Central memory CD8-positive, alpha-beta T cell (primary cell): Measurements from ENCODE around the gene PTGES3L.
"Not testable (repeated sequence)": the region's sequence is repeated elsewhere in the genome, so short reads cannot be mapped to it uniquely, and the experiment has no call there.

ENCODE experiments used
- ATAC-seq: fragments of 150-1000 bp; cut with Tn5 transposase; replicated peaks from 2 replicates; pipeline ENCODE4 v1.10.0; 2022; ENCODE audit warnings: mild to moderate bottlenecking, moderate FRiP score, moderate number of reproducible peaks; ENCODE audit not compliant: poor library complexity, severe bottlenecking; ENCODE audit errors: extremely low read depth
- DNase-seq, 2 donors: peaks; one replicate each; pipeline ENCODE4 v3.0.0; 2021; ENCODE audit warnings: low spot score in 2 of 2
- H3K27ac Mint-ChIP-seq: one replicate; pipeline ENCODE4 v1.8.0; 2022; ENCODE audit warnings: low read depth, mild to moderate bottlenecking, moderate library complexity, mixed read lengths
- H3K27me3 Mint-ChIP-seq: one replicate; pipeline ENCODE4 v1.8.0; 2022; ENCODE audit warnings: mixed read lengths
- H3K36me3 Mint-ChIP-seq: one replicate; pipeline ENCODE4 v1.8.0; 2022; ENCODE audit warnings: mild to moderate bottlenecking, moderate library complexity, mixed read lengths; ENCODE audit not compliant: insufficient read depth
- H3K4me1 Mint-ChIP-seq: one replicate; pipeline ENCODE4 v1.8.0; 2022; ENCODE audit warnings: mixed read lengths
- H3K4me3 Mint-ChIP-seq: one replicate; pipeline ENCODE4 v1.8.0; 2022; ENCODE audit warnings: mild to moderate bottlenecking, moderate library complexity, mixed read lengths
- H3K9me3 Mint-ChIP-seq: one replicate; pipeline ENCODE4 v1.8.0; 2022; ENCODE audit warnings: mixed read lengths

PTGES3L gene

DNA sequence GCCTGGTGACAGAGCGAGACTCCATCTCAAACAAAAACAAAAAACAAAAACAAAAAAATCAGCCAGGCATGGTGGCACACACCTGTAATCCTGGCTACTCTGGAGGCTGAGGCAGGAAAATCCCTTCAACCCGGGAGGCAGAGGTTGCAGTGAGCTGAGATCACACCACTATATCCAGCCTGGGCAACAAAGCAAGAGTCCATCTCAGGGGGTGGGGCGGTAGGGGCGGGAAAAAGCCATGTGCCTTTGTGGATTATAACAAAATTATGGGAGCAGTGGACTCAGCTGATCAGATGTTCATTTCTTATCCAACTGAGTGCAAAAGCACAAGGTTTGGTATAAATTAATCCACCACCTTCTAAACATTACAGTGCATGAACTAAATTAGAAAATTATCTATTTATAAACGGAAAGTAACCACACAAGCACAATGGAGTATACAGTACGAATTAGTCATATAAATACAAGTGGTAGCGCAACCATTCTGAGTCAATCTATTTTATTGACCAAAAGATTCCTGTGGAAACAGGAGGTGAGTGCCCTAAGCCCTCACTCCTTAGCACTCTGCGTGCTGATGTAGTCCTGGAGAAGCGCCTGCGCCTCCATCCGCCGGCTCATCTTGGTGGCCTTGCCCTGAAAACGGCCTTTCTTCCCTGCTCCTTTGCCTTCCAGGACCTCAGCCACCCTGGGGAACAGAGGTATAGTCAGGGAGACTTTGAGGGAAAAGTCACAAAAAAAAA, 29.7 kb downstream of the PTGES3L start:
- ATAC-seq: no peak
- Mint-ChIP-seq H3K27ac (no peak overlapping the region), H3K36me3 (peaks cover 39% of the 10 kb centered on the region), H3K4me3 (no peak overlapping the region), H3K27me3 (no peaks in the 10 kb centered on the region), H3K4me1 (no peaks in the 10 kb centered on the region), H3K9me3 (no peaks in the 10 kb centered on the region)
- DNase-seq: no peak

DNA sequence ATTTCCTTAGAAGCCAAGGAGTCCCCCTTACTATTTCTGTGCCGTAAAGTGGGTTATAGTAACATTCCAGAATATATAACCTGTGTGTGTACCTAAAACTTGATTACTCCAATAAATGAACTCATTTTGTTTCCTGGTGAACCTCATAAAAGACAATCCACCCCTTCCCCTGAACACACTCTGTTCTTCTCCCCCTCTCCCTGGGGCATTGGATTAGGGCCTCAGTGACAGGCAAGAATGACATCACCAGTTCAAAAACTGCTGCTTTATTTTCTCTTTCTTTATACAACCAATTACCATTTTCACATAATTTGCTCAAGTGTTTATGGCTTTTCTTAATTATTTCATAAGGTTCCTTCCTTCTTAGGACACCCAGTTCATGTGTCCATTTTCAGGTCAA, 33.1 kb downstream of the PTGES3L start:
- H3K27ac Mint-ChIP-seq: no peak overlapping the region
- no peaks in the 10 kb centered on the region for H3K9me3 Mint-ChIP-seq
- DNase-seq: no peak
- peaks cover 25% of the 10 kb centered on the region for H3K36me3 Mint-ChIP-seq
- no peaks in the 10 kb centered on the region for H3K27me3 Mint-ChIP-seq
- no peaks in the 10 kb centered on the region for H3K4me1 Mint-ChIP-seq
- no peak for ATAC-seq
- H3K4me3 Mint-ChIP-seq: no peak overlapping the region

DNA sequence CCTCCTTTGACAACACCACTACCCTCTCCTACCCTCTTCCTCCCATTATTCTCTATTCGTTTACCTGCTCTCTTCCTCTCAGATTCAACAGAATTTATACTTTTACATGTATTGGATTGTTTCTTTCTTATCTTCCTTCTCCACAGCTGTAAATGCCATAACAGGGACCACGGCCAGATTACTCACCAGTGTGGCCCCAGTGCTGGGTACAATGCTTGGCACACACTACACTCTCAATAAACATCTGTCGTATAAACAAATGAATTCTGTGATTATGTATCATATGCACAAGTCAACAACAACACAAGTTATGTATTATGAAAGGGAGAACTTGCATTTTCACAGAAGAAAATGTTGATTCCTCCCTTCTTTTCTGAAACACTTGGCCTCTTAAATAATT, 35.7 kb downstream of the PTGES3L start:
- no peak for ATAC-seq

GRCh38 chr17:42937712-42938596, 41.9 kb downstream of the PTGES3L start:
- Mint-ChIP-seq H3K27me3 (peaks cover 14% of the 10 kb centered on the region), H3K9me3 (no peaks in the 10 kb centered on the region), H3K36me3 (no peaks in the 10 kb centered on the region), H3K4me3 (no peak overlapping the region), H3K4me1 (no peaks in the 10 kb centered on the region), H3K27ac (no peak overlapping the region)
- DNase-seq (no peak), ATAC-seq (no peak)

More for the DNA sequence above, 35.7 kb downstream of the PTGES3L start:
- no peaks in the 10 kb centered on the region for H3K4me1 Mint-ChIP-seq
- DNase-seq: no peak
- H3K36me3 Mint-ChIP-seq: peaks cover 11% of the 10 kb centered on the region
- H3K27me3 Mint-ChIP-seq: no peaks in the 10 kb centered on the region
- no peak overlapping the region for H3K4me3 Mint-ChIP-seq
- no peaks in the 10 kb centered on the region for H3K9me3 Mint-ChIP-seq
- no peak overlapping the region for H3K27ac Mint-ChIP-seq

DNA sequence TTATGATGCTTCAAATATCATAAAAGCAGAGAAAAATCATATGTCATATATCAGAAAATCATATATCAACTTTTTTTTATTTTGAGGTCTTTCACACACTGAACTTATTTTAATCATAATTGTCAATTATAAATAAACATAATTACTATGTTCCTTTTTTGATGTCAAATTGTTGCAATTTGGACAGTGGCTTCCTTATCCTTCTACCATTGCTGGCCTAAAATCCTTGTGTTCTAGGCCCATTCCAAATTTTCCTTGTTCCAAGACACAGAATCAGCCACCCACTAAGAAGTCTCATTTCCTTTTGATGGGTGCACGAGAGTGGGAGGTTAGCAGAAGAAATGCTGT, 50.4 kb downstream of the PTGES3L start:
- H3K36me3 Mint-ChIP-seq: no peaks in the 10 kb centered on the region
- H3K4me3 Mint-ChIP-seq: no peak overlapping the region
- H3K27ac Mint-ChIP-seq: no peak overlapping the region
- H3K27me3 Mint-ChIP-seq: peaks cover 23% of the 10 kb centered on the region
- ATAC-seq (no peak), DNase-seq (no peak)
- H3K9me3 Mint-ChIP-seq: no peaks in the 10 kb centered on the region
- no peaks in the 10 kb centered on the region for H3K4me1 Mint-ChIP-seq

DNA sequence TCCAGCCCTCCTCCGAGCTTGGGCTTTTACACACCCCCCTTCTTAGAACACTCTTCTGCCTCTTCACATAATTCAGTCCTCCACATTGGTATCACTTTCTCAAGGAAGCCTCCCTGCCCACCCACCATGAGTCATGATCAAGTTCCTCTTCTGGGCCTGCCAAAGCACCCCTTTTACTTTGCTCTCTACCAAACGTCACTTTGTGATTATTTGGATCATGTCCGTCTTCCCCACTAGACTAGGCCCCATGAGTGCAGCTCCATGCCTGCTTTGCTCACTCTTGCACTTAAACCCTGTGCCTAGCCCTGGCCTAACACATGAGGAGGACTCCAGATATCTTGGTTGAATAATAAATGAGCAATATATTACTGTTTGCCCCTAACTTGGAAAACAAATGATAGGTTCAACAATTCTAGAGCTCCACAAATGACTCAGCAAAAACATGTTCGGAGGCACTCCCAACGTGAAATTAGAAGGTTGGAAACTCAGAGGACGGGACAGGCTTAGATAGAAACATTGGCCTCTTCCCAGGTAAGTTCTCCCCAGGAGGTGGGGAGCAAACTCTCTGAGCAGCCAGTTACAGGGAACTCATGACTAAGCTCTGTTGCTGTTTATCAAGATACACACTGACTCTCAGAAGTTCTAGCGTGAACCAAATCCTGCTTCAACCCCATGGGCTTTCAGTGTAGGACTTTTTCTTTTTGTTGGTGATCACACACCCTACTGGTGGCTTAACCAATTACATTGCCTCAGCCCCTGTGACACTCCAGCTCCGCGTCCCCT, 51.0 kb downstream of the PTGES3L start:
- peaks cover 17% of the 10 kb centered on the region for H3K27me3 Mint-ChIP-seq
- DNase-seq: no peak
- H3K9me3 Mint-ChIP-seq: no peaks in the 10 kb centered on the region
- H3K4me1 Mint-ChIP-seq: no peaks in the 10 kb centered on the region
- H3K36me3 Mint-ChIP-seq: no peaks in the 10 kb centered on the region
- ATAC-seq: peak; percentile 36
- no peak overlapping the region for H3K27ac Mint-ChIP-seq
- H3K4me3 Mint-ChIP-seq: no peak overlapping the region

- Mint-ChIP-seq H3K36me3 (no peaks in the 10 kb centered on the region), H3K27ac (no peak overlapping the region), H3K9me3 (no peaks in the 10 kb centered on the region), H3K4me1 (no peaks in the 10 kb centered on the region), H3K27me3 (peaks cover 44% of the 10 kb centered on the region), H3K4me3 (no peak overlapping the region)
- no peak for ATAC-seq
- no peak for DNase-seq
These were observed 55.0 kb downstream of the PTGES3L start for GRCh38 chr17:42924891-42925290.

DNA sequence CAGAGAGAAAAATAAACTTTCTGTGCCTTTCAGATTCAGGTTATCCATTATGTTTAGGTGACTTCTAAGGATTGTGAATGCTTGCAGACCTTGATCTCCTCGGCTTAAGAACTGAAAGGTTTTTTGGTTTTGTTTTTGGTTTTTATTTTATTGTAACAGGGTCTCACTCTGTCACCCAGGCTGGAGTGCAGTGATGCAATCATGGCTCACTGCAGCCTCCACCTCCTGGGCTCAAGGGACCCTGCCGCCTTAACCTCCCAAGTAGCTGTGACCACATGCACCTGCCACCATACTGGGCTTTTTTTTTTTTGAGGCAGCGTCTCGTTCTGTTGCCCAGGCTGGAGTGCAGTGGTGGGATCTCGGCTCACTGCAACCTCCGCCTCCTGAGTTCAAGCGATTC, 56.4 kb downstream of the PTGES3L start:
- H3K27me3 Mint-ChIP-seq: peaks cover 44% of the 10 kb centered on the region
- H3K9me3 Mint-ChIP-seq, H3K27ac Mint-ChIP-seq, H3K36me3 Mint-ChIP-seq, ATAC-seq, H3K4me3 Mint-ChIP-seq, H3K4me1 Mint-ChIP-seq, DNase-seq: not testable (repeated sequence)

GRCh38 chr17:42922294-42922693, 57.6 kb downstream of the PTGES3L start:
- no peak overlapping the region for H3K27ac Mint-ChIP-seq

DNA sequence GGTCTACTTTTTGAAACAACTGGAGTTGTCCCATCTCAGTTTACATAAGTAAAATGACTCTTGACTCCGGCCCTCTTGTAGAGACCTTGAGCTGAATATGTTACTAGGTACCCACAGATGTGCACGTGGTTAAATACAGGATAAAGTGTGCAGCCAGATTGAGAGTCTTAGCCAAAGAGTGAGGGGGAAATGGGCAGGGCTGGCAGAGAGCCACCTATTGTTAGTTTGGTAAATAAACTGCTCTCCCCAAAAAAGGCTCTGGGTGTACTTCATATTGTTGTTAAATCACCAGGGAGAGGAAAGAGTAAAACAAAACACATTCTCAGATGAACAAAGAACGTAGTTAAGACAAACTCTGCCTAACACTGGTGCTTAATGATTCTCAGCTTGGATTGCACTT, 59.0 kb downstream of the PTGES3L start:
- Mint-ChIP-seq H3K9me3 (no peaks in the 10 kb centered on the region), H3K4me1 (no peaks in the 10 kb centered on the region), H3K4me3 (no peak overlapping the region), H3K27me3 (peaks cover 47% of the 10 kb centered on the region), H3K27ac (no peak overlapping the region), H3K36me3 (no peaks in the 10 kb centered on the region)
- DNase-seq (no peak), ATAC-seq (no peak)

More at GRCh38 chr17:42922294-42922693, 57.6 kb downstream of the PTGES3L start:
- no peaks in the 10 kb centered on the region for H3K36me3 Mint-ChIP-seq
- DNase-seq (no peak), ATAC-seq (no peak)
- H3K4me1 Mint-ChIP-seq: no peaks in the 10 kb centered on the region
- H3K27me3 Mint-ChIP-seq: peaks cover 45% of the 10 kb centered on the region
- H3K9me3 Mint-ChIP-seq: no peaks in the 10 kb centered on the region
- H3K4me3 Mint-ChIP-seq: no peak overlapping the region

- peaks cover 47% of the 10 kb centered on the region for H3K27me3 Mint-ChIP-seq
- H3K27ac Mint-ChIP-seq: no peak overlapping the region
- no peak for ATAC-seq
- no peaks in the 10 kb centered on the region for H3K9me3 Mint-ChIP-seq
- H3K4me3 Mint-ChIP-seq: no peak overlapping the region
- H3K36me3 Mint-ChIP-seq: no peaks in the 10 kb centered on the region
- DNase-seq: no peak
- no peaks in the 10 kb centered on the region for H3K4me1 Mint-ChIP-seq
These were observed 59.6 kb downstream of the PTGES3L start for GRCh38 chr17:42920106-42920900.

DNA sequence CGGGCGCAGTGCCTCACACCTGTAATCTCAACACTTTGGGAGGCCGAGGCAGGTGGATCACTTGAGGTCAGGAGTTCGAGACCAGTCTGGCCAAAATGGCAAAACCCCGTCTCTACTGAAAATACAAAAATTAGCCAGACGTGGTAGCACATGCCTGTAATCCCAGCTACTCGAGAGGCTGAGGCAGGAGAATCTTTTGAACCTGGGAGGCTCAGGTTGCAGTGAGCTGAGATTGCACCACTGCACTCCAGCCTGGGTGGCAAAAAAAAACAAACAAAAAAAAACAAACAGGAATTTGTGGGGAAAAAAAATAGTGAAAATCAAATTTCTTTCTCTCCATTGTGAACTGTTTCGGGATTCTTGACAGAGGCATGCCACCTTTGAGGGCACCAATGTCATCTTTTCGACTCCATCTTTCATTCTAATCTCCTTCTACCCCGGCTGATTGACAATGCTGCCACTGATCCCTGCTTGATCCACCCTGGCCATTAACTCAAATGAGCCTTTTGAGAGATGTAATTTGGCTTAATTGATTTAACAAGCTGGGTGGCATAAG, 60.3 kb downstream of the PTGES3L start:
- not testable (repeated sequence) for H3K9me3 Mint-ChIP-seq, H3K4me1 Mint-ChIP-seq, ATAC-seq, DNase-seq, H3K36me3 Mint-ChIP-seq, H3K4me3 Mint-ChIP-seq, H3K27ac Mint-ChIP-seq
- H3K27me3 Mint-ChIP-seq: peaks cover 47% of the 10 kb centered on the region
